A673 (cell line): ENCODE results near the gene SCNN1A.

Experiments used
- CTCF ChIP-seq: fragments of 300-800, 200-600 bp; sonication (generic); conservative IDR thresholded peaks from 2 replicates; pipeline ENCODE4 v1.5.1; 2017; ENCODE audit warnings: low read depth, mild to moderate bottlenecking, antibody characterized with exemption, low read length, moderate library complexity, mixed read lengths
- EZH2 ChIP-seq: fragments of 200-600 bp; sonication (generic); IDR thresholded peaks from 2 replicates; pipeline ENCODE4 v1.6.1; 2017; ENCODE audit warnings: borderline replicate concordance, low read depth, mild to moderate bottlenecking, mixed read lengths, antibody characterized with exemption, low read length; ENCODE audit not compliant: poor library complexity, severe bottlenecking

GRCh38 chr12:6354495-6355393 is 20.6 kb downstream of the SCNN1A start:
- no peak for TF ChIP-seq CTCF
- no peak for TF ChIP-seq EZH2
